Measurements from ENCODE around the gene BANP.
"Not testable (repeated sequence)": the region's sequence is repeated elsewhere in the genome, so short reads cannot be mapped to it uniquely, and the experiment has no call there.

BANP gene

DNA sequence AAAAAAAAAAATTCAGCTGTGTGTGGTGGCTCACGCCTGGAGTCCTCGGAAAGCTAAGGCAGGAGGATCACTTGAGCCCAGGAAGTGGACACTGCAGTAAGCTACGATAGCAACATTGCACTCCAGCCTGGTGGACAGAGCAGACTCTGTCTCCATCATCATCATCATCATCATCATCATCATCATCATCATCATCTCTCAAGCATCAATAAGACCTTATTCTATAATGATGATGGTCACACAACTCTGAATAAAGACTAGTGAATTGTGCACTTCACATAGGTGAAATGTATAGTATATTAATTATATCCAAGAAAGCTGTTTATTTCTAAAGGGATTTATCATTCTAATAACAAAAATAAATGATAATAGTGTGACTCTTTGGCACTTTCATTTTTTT, 143.7 kb downstream of the BANP start:
- not testable (repeated sequence) for H3K9me3 ChIP-seq (replicated peaks; ENCODE audit: low read length); H3K36me3 ChIP-seq (ENCODE audit: insufficient read depth, low read length); H3K4me1 ChIP-seq (ENCODE audit: control insufficient read depth, insufficient read depth, low read length); H3K4me2 ChIP-seq (ENCODE audit: low read length); H3K9ac ChIP-seq (ENCODE audit: low read depth, low read length); H3K4me3 ChIP-seq (ENCODE audit: low read length)
- H3K27me3 ChIP-seq (ENCODE audit: control insufficient read depth, insufficient read depth, low read length) = peaks cover 39% of the 10 kb centered on the region

DNA sequence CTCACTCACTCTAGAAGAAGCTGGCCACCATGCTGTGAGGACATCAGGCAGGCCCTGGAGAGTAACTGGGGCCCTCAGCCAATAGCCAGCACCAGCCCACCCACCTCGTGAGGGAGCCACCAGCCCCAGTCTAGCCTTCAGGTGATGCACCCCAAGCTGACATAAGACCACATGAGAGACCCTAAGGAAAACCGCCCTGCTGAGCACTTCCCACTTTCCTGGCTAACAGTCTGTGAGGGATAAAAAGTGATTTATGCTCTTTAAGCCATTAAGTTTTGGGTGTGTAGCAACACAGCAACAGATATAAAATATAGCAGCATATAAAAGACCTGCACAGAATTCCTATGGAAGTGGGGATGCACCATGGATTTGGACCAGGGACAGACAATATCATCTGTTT, 145.4 kb downstream of the BANP start:
- not testable (repeated sequence) for H3K9me3 ChIP-seq (replicated peaks; ENCODE audit: low read length); H3K4me3 ChIP-seq (ENCODE audit: low read length); H3K36me3 ChIP-seq (ENCODE audit: insufficient read depth, low read length); H3K4me1 ChIP-seq (ENCODE audit: control insufficient read depth, insufficient read depth, low read length); H3K4me2 ChIP-seq (ENCODE audit: low read length); H3K9ac ChIP-seq (ENCODE audit: low read depth, low read length)
- H3K27me3 ChIP-seq (ENCODE audit: control insufficient read depth, insufficient read depth, low read length) = peaks cover 43% of the 10 kb centered on the region

DNA sequence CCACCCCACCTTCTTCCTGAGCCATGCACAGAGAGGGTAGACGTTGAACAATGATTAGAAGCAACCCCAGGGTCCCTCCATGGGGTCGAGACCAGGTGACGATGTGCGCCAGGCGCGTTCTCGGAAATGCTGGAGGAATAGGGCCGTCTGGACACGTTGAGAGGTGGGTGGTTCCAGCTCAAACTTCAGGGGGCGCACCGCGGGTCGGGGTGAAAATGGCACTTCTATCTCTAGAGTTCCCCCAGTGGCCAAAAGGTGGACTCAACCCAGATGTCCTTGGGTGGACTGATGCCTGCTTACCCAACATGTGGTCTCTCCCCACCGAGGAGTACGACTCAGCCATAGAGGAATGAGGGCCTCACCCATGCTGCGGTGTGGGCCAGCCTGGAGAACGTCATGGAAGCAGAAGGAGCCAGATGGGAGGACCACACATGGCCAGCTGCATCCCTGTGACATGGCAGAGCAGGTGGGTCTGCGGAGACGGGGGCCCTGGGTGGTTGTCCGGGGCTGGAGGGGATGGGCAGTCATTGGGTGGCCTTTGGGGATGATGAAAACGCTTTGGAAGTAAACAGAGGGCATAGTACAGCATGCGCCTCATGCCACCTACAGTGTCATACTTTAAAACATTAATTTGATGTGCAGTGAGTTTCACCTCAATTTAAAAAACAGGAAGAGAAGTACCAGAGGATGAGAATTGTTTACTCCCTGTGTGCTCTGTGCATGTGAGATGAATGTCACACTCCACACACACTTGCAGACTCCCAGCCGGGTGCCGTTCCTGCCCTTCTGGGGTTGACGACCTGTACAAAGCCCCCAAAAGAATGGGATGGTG, 147.7 kb downstream of the BANP start:
- H3K9me3 ChIP-seq (replicated peaks; ENCODE audit: low read length); H3K4me2 ChIP-seq (ENCODE audit: low read length); H3K4me1 ChIP-seq (ENCODE audit: control insufficient read depth, insufficient read depth, low read length); H3K4me3 ChIP-seq (ENCODE audit: low read length); H3K36me3 ChIP-seq (ENCODE audit: insufficient read depth, low read length); H3K9ac ChIP-seq (ENCODE audit: low read depth, low read length): not testable (repeated sequence)
- peaks cover 56% of the 10 kb centered on the region for H3K27me3 ChIP-seq (ENCODE audit: control insufficient read depth, insufficient read depth, low read length)

DNA sequence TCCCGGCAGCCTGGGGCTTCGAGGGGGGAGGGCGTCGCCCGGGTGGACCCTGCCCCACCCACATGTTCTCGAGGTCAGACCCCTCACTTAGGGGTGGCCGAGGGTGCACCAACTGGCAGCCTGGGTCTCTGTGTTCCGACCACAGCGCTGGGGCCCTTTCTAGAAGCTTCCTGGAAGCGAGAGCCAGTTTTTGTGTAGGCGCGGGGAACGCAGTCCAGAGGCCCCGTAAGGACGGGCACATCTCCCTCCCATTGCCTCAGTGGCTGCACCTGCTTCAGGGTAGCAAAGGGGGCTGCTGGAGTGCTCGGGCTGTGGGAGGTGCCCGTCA, 148.3 kb downstream of the BANP start:
- peaks cover 58% of the 10 kb centered on the region for H3K27me3 ChIP-seq (ENCODE audit: control insufficient read depth, insufficient read depth, low read length)

DNA sequence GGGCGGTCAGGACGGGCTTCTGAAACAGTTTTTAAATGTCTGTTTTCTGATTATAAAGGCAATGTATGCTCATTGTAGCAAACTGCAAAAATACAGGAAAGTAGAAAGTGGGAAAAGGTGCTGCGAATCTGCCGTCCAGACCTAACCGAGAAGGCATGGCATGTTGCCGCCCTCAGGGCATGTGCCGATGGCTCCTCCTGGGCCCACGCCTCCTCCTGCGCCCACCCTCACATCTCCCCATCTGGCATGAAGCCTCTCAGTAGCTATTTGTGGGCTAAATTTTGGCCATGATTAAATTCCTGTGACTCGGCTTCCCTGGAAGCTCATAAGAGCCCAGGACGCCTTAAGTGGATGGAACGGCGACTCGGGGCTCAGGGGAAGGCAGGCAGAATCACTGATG, 148.7 kb downstream of the BANP start:
- H3K36me3 ChIP-seq (ENCODE audit: insufficient read depth, low read length); H3K4me1 ChIP-seq (ENCODE audit: control insufficient read depth, insufficient read depth, low read length); H3K4me2 ChIP-seq (ENCODE audit: low read length); H3K4me3 ChIP-seq (ENCODE audit: low read length); H3K9ac ChIP-seq (ENCODE audit: low read depth, low read length); H3K9me3 ChIP-seq (replicated peaks; ENCODE audit: low read length): not testable (repeated sequence)
- H3K27me3 ChIP-seq (ENCODE audit: control insufficient read depth, insufficient read depth, low read length) = peaks cover 61% of the 10 kb centered on the region

More for the DNA sequence above, 148.3 kb downstream of the BANP start:
- Histone ChIP-seq H3K4me3 (ENCODE audit: low read length) (no peak overlapping the region), H3K4me1 (ENCODE audit: control insufficient read depth, insufficient read depth, low read length) (no peaks in the 10 kb centered on the region), H3K9me3 (replicated peaks; ENCODE audit: low read length) (peaks cover 5% of the 10 kb centered on the region), H3K9ac (ENCODE audit: low read depth, low read length) (no peak overlapping the region), H3K36me3 (ENCODE audit: insufficient read depth, low read length) (no peaks in the 10 kb centered on the region), H3K4me2 (ENCODE audit: low read length) (no peak overlapping the region)

DNA sequence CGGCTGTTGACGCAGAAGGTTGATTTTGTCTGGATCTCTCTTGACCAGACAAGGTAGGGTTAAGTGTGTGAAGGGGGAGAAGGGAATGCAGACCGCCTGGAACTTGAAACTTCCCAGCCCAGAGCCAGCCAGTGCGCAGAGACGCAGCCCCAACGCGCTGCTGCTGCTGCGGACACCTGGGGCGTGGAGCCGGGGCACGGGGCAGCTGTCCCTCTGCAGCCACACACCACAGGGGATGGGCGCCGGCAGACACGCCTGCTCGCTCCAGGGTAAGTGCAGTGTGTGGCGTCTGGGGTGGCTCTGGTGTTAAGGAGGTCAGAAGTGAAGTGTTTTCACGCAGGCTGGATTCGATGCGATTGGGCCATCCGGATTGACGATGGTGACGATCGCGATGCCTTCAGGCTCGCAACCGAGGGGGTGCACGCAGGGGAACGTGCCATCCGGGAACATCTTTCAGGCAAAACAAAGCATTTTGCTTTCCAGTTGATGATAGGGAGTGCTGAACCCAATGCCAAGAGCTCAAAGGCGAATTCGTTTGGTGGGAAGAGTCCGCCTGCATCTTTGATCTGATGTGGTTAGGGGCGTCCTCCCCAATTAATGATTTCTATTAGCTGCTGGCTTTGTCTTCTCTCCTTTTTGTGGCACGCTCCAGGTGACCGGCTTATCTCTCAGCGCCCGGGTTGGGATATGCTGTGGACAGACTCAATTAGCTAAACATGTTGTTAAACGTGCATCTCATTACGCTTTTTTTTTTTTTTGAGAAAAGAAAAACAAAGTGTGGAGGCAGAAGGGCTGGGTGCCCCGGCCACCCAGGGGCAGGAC, 149.8 kb downstream of the BANP start:
- not testable (repeated sequence) for H3K9me3 ChIP-seq (replicated peaks; ENCODE audit: low read length); H3K4me2 ChIP-seq (ENCODE audit: low read length); H3K4me1 ChIP-seq (ENCODE audit: control insufficient read depth, insufficient read depth, low read length); H3K36me3 ChIP-seq (ENCODE audit: insufficient read depth, low read length); H3K4me3 ChIP-seq (ENCODE audit: low read length); H3K9ac ChIP-seq (ENCODE audit: low read depth, low read length)
- H3K27me3 ChIP-seq (ENCODE audit: control insufficient read depth, insufficient read depth, low read length) = peaks cover 61% of the 10 kb centered on the region

DNA sequence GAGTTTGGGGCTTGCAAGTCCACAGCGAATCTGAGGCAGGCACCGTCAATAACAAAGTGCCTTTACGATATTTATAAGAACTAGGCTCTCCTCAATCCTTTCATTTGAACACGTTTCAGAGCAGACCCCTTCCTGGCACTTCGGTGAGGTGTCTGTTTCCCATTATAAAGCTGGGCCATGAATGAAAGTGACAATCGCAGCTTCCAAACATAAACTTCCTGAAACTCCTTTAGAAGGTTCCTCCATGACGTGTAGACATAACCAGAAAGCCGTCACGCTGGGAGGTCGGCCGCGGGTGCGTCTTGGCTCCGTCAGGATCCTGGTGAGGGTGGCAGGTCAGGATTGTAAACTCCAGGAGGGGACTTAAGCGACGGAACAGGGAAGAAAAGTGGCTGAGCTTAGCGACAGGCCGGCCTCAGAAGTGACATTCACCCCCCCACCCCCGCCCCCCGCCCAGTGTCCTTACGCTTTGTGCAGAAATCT, 150.4 kb downstream of the BANP start:
- H3K27me3 ChIP-seq (ENCODE audit: control insufficient read depth, insufficient read depth, low read length) = peaks cover 61% of the 10 kb centered on the region

DNA sequence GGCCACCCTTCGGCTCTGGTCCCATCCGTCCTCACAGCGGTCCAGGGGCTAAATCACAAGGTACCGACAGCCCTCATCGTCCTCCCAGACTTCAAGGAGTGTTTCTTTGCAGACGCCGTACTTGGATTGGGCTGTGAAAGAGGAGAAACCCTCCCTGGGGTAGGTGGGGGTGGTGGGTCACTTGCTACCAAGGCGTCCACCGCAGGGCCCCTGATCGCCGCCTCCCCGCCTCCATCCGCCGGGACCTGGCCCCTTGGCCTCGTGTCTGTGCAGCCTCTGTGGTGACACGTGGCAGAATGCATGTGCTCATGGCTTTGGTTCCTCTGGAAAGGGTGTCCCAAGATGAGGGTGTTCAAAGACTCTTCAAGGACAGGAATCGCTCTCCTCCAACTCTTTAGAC, 151.4 kb downstream of the BANP start:
- H3K4me3 ChIP-seq (ENCODE audit: low read length) = no peak overlapping the region
- no peak overlapping the region for H3K9ac ChIP-seq (ENCODE audit: low read depth, low read length)

More for the DNA sequence above, 150.4 kb downstream of the BANP start:
- not testable (repeated sequence) for H3K4me2 ChIP-seq (ENCODE audit: low read length); H3K9me3 ChIP-seq (replicated peaks; ENCODE audit: low read length); H3K36me3 ChIP-seq (ENCODE audit: insufficient read depth, low read length); H3K4me1 ChIP-seq (ENCODE audit: control insufficient read depth, insufficient read depth, low read length); H3K4me3 ChIP-seq (ENCODE audit: low read length); H3K9ac ChIP-seq (ENCODE audit: low read depth, low read length)

DNA sequence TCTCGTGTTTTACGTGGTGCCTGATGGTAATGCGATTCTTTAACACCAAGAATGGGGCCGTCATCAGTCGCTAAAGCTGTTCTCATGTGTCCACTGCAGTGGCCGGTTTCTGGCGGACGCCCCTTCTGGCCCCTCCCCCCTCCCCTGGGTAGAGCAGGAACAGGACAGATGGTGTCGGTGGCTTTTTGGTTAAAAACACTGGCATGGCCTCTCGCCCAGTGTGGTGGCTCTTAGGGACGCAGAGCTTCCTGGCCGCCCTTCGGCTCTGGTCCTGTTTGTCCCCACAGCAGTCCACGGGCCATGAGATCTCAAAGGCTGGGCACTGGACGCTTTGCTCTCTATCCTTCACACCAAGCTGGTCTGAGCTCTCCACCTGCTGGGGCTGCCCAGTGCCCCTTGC, 151.8 kb downstream of the BANP start:
- no peak overlapping the region for H3K9ac ChIP-seq (ENCODE audit: low read depth, low read length)
- no peaks in the 10 kb centered on the region for H3K36me3 ChIP-seq (ENCODE audit: insufficient read depth, low read length)
- no peaks in the 10 kb centered on the region for H3K9me3 ChIP-seq (replicated peaks; ENCODE audit: low read length)
- H3K4me2 ChIP-seq (ENCODE audit: low read length) = no peak overlapping the region
- no peaks in the 10 kb centered on the region for H3K4me1 ChIP-seq (ENCODE audit: control insufficient read depth, insufficient read depth, low read length)
- H3K27me3 ChIP-seq (ENCODE audit: control insufficient read depth, insufficient read depth, low read length) = peaks cover 64% of the 10 kb centered on the region
- no peak overlapping the region for H3K4me3 ChIP-seq (ENCODE audit: low read length)

More for the DNA sequence above, 151.4 kb downstream of the BANP start:
- Histone ChIP-seq H3K4me1 (ENCODE audit: control insufficient read depth, insufficient read depth, low read length) (no peaks in the 10 kb centered on the region), H3K27me3 (ENCODE audit: control insufficient read depth, insufficient read depth, low read length) (peaks cover 64% of the 10 kb centered on the region), H3K36me3 (ENCODE audit: insufficient read depth, low read length) (no peaks in the 10 kb centered on the region), H3K9me3 (replicated peaks; ENCODE audit: low read length) (no peaks in the 10 kb centered on the region), H3K4me2 (ENCODE audit: low read length) (no peak overlapping the region)

DNA sequence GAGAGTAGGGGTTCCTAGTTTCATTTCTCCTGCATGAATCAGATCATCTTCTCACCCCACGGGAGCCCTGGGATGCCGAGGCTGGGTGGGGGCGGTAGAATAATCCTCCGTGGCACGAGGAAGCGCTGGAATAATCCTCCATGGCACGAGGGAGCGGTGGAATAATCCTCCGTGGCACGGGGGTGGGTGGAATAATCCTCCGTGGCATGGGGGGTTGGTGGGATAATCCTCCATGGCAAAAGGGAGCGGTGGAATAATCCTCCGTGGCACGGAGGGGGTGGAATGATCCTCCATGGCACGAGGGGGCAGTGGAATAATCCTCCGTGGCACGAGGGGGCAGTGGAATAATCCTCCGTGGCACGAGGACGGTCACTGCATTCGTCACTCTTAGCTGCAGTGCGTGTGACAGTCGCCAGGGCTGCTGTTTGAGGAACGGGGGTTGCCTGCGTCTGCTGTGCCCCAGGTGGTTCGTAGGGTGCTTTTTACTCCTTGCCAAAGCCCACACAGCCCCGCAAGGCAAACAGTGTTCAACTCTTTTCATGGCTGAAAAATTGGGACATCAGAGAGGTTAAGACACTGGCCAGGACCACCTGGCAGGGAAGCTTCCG, 152.5 kb downstream of the BANP start:
- Histone ChIP-seq H3K4me2 (ENCODE audit: low read length) (no peak overlapping the region), H3K9me3 (replicated peaks; ENCODE audit: low read length) (no peaks in the 10 kb centered on the region), H3K36me3 (ENCODE audit: insufficient read depth, low read length) (no peaks in the 10 kb centered on the region), H3K4me1 (ENCODE audit: control insufficient read depth, insufficient read depth, low read length) (no peaks in the 10 kb centered on the region), H3K9ac (ENCODE audit: low read depth, low read length) (no peak overlapping the region), H3K4me3 (ENCODE audit: low read length) (no peak overlapping the region), H3K27me3 (ENCODE audit: control insufficient read depth, insufficient read depth, low read length) (peaks cover 60% of the 10 kb centered on the region)

DNA sequence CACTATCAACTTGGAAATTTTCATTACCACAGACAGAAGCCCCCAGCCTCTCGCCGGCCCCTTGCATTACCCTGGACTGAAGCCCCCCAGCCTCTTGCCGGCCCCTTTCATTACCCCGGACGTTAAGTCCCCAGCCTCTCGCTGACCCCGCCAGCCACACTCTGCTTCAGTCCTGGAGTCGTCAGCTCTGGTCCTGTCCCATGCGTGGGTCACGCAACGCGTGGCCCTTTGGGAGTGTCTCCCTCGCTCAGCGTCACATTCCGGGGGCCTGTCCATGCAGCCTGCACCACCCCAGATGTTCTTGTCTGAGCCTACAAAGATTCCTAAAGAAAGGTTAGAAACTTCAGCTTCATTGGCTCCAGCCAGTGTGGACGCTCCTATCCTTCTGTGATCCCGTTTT, 153.1 kb downstream of the BANP start:
- H3K36me3 ChIP-seq (ENCODE audit: insufficient read depth, low read length); H3K4me3 ChIP-seq (ENCODE audit: low read length); H3K4me1 ChIP-seq (ENCODE audit: control insufficient read depth, insufficient read depth, low read length); H3K9ac ChIP-seq (ENCODE audit: low read depth, low read length); H3K4me2 ChIP-seq (ENCODE audit: low read length); H3K9me3 ChIP-seq (replicated peaks; ENCODE audit: low read length): not testable (repeated sequence)
- H3K27me3 ChIP-seq (ENCODE audit: control insufficient read depth, insufficient read depth, low read length) = peaks cover 53% of the 10 kb centered on the region
